Esophagus muscularis mucosa (tissue), 3 donors: ENCODE measurements around the gene C2orf92.

Experiments used
- CTCF ChIP-seq, 3 experiments: fragments of 200-600 bp in 2 of 3; fragments of 450-650 bp in 1 of 3; sonication (generic) in 2 of 3; IDR thresholded peaks; one replicate each; pipeline ENCODE4 v1.5.1; 2017 to 2019; ENCODE audit warnings: antibody characterized with exemption in 3 of 3, mild to moderate bottlenecking in 2 of 3, moderate library complexity in 1 of 3
- POLR2A ChIP-seq: fragments of 450-650 bp; IDR thresholded peaks from one replicate; pipeline ENCODE4 v1.6.1; 2017; ENCODE audit warnings: antibody characterized with exemption, moderate library complexity, mild to moderate bottlenecking, low read depth

DNA sequence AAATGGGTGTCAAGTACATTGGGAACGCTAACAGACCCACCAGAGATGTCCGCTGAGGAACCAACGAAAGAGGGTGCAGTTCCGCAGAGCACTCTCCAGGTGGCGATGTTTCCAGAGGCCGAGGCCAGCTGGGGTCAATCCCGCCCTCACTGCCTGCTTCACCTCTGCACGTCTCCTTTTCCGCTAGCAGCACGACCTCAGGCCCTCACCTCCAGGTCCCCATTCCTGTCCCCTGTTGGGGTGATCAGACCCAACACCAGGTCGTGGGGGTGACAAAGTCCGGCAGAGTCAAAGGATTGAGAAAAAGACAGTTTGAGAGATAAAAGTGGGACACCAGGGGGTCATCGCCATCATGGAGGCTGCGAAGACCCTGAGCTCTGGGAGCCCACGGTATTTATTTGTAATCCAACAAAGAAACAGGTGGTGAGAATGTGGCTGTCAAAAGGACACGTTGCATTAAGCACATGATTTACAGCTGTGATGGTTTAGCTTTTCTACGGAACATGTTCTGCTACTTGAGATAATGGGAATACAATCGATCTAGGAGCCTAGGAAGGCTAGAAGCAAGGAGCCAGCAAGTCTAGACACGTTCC, 71.2 kb downstream of the C2orf92 start:
- TF ChIP-seq CTCF (IDR thresholded peaks at IDR 0.05) = peak; percentile 60 to 71 (median 62)
- no peak for TF ChIP-seq POLR2A
